Measurements from ENCODE around the gene GLRX3. TPM values are rescaled to one million over a fixed set of nuclear protein-coding genes. Genes with fewer than 3 reads are reported as not detected.

GLRX3 gene
- total RNA-seq, 2 donors from 2014 or later = 48.6 to 73.8 TPM

- intact Hi-C loops (cut with DNase I) = no loop called here
- DNase-seq (ENCODE audit: low spot score) = peak; percentile 76
Observed at GRCh38 chr10:130220251-130221185, 84.3 kb downstream of the GLRX3 start.

GRCh38 chr10:130221456-130222375 is 85.5 kb downstream of the GLRX3 start:
- peak; percentile 53 for DNase-seq (ENCODE audit: low spot score)
- intact Hi-C loops (cut with DNase I) = no loop called here

DNA sequence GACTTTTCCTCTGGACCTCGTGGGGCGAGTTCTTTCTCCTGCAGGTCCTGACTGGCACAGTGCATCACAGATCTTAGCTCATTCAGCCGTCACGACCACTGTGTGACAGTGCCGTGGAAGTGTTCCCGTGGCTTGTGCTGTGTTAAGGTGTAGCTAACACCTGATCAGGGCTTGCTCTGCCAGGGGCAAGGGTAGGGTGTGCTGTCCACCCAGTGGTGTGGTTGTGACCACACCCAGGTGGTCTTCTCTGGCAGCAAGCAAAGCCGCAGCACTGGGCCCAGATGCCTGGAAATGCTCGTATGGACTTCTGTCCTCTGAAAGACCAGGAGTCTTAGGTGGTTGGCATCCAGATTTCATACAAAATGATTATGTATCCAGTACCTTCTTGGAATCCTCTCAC is 86.2 kb downstream of the GLRX3 start:
- intact Hi-C loops (cut with DNase I) = no loop called here
- DNase-seq (ENCODE audit: low spot score) = peak; percentile 46

DNA sequence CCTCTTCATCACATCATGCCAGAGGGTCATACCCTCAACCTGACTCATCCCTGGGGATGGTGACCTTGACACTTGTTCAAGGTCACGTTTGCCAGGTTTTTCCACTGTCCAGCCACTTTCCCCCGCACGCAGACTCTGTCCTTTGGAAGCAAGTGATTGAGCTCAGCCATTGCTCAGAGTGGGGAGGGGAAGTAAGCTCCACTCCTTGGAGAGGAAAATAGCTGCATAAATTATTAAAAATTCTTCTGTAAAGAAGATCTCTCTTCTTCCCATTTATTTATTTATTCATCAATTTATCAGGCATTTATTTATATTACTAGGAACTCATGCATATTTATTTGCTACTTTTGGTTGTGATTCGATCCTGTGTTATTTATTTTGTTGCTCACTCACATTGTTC is 88.0 kb downstream of the GLRX3 start:
- peak; percentile 44 for DNase-seq (ENCODE audit: low spot score)
- intact Hi-C loops (cut with DNase I) = no loop called here

DNA sequence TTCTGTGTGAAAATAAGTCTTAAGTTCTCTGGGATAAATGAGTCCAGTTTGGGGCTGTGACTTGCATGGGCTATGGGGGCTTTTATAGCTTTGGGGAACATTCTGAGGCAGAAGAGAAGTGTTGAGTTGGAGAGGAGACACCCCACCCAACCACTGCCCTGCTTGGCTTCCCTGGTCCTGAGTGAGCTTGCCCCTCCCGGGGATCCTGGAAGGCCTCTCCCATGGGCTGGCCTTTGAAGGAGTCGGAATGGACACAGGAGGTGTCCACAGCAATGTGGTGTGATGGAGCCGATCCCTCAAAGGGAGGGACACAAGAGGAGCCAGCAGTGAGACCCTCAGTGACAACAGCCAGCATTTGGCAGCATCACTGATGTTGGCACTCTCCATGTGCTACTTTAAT is 89.8 kb downstream of the GLRX3 start:
- DNase-seq (ENCODE audit: low spot score) = peak; percentile 34

DNA sequence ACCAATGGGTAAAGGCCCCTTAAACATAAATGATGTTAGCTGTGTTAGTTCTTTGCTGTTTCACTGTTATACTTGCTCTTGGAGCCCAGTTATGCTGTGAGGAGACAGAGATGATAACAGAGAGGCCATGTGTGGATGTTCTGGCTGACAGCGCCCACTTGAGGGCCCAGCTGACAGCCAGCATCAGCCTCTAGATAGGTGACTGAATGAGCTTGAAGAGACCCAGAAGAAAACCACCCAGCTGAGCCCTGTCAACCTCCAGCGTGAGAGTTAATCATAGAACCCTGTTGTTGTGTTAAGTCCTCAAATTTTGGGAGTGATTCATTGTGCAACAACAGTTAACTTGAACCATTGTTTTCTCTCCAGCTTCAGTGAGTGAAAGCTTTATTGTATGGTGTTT is 91.7 kb downstream of the GLRX3 start:
- intact Hi-C loops (cut with DNase I) = no loop called here
- DNase-seq (ENCODE audit: low spot score) = no peak

More for the DNA sequence above, 89.8 kb downstream of the GLRX3 start:
- intact Hi-C loops (cut with DNase I) = no loop called here

Other genes with a start within 250 kb of the GLRX3 start
- gene EBF3, start 172.1 kb upstream of the GLRX3 start, total RNA-seq = 1 to 10 TPM; 8.7 to 9.1 TPM
- 1 to 10 TPM; 3.1 to 3.2 TPM for gene C10orf143, start 25.6 kb upstream of the GLRX3 start, total RNA-seq

Measured in posterior vena cava (tissue), 2 donors.